SU-DHL-6 (cell line): Measurements from ENCODE around the gene TPO.

Source experiments
- H2AFZ ChIP-seq: fragments of 200-600 bp; sonication (generic); 2 replicates; pipeline ENCODE4 v1.6.1; 2014; ENCODE audit warnings: low read depth, mild to moderate bottlenecking, moderate library complexity, mixed read lengths, antibody characterized with exemption, low read length; ENCODE audit not compliant: severe bottlenecking
- H3F3A ChIP-seq: fragments of 200-600 bp; shearing (Covaris generic); 2 replicates; pipeline ENCODE4 v1.6.0; 2016; ENCODE audit warnings: antibody characterized with exemption, mild to moderate bottlenecking; ENCODE audit not compliant: insufficient read depth
- H3K27ac ChIP-seq: fragments of 200-600 bp; sonication (generic); 2 replicates; pipeline ENCODE4 v1.5.1; 2016; ENCODE audit warnings: low read depth, mild to moderate bottlenecking, low read length, moderate library complexity, mixed read lengths
- H3K27me3 ChIP-seq: fragments of 200-600 bp; sonication (generic), shearing (Covaris generic); 2 replicates; pipeline ENCODE4 v1.6.0; 2014; ENCODE audit warnings: mild to moderate bottlenecking, low read length
- H3K36me3 ChIP-seq: fragments of 200-600 bp; sonication (generic); 2 replicates; pipeline ENCODE4 v1.6.1; 2014; ENCODE audit warnings: mild to moderate bottlenecking, low read length, mixed read lengths
- H3K4me2 ChIP-seq: fragments of 300-600, 200-600 bp; shearing (Covaris generic), sonication (generic); 2 replicates; pipeline ENCODE4 v1.6.0; 2014; ENCODE audit warnings: low read length, low read depth, mild to moderate bottlenecking; ENCODE audit not compliant: poor library complexity, severe bottlenecking
- H3K4me3 ChIP-seq: fragments of 200-600 bp; sonication (generic); 2 replicates; pipeline ENCODE4 v1.5.1; 2014; ENCODE audit warnings: antibody characterized with exemption, low read length, mild to moderate bottlenecking, mixed read lengths; ENCODE audit not compliant: insufficient read depth, poor library complexity, severe bottlenecking
- H3K79me2 ChIP-seq: fragments of 200-600 bp; sonication (generic); 2 replicates; pipeline ENCODE4 v1.6.1; 2014; ENCODE audit warnings: mild to moderate bottlenecking, low read length, moderate library complexity; ENCODE audit not compliant: insufficient read depth
- H3K9ac ChIP-seq: fragments of 200-600 bp; sonication (generic); 2 replicates; pipeline ENCODE4 v1.7.0; 2014; ENCODE audit warnings: mild to moderate bottlenecking, low read length
- H3K9me2 ChIP-seq: fragments of 200-600 bp; sonication (generic); replicated peaks from 2 replicates; pipeline ENCODE4 v1.6.1; 2014; ENCODE audit warnings: low read length; ENCODE audit not compliant: insufficient read depth
- H3K9me3 ChIP-seq: fragments of 200-600 bp; sonication (generic); 2 replicates; pipeline ENCODE4 v1.6.1; 2014; ENCODE audit warnings: low read length, mixed read lengths; ENCODE audit not compliant: insufficient read depth
- H4K20me1 ChIP-seq: fragments of 200-600 bp; sonication (generic); 2 replicates; pipeline ENCODE4 v1.6.1; 2014; ENCODE audit warnings: low read depth, mild to moderate bottlenecking, antibody characterized with exemption, low read length, moderate library complexity, mixed read lengths
- EZH2phosphoT487 ChIP-seq: fragments of 200-600 bp; sonication (generic), shearing (Covaris generic); conservative IDR thresholded peaks from 2 replicates; pipeline ENCODE4 v1.6.1; 2018; ENCODE audit warnings: mild to moderate bottlenecking, antibody characterized with exemption, low read length, moderate library complexity, mixed read lengths
- TF ChIP-seq, protein P1 (sequence below): fragments of 200-600 bp; sonication (generic); IDR thresholded peaks from one replicate; pipeline ENCODE4 v1.5.1; 2017; ENCODE audit warnings: antibody characterized with exemption, mild to moderate bottlenecking, low read length, moderate library complexity; ENCODE audit not compliant: insufficient read depth, poor library complexity, severe bottlenecking

TPO gene

GRCh38 chr2:1484131-1484884 lies 71.0 kb downstream of the TPO start:
- Histone ChIP-seq H3K27me3 (no peaks in the 10 kb centered on the region), H3K36me3 (no peaks in the 10 kb centered on the region), H4K20me1 (no peaks in the 10 kb centered on the region), H3K79me2 (no peaks in the 10 kb centered on the region), H2AFZ (no peak overlapping the region), H3K9me2 (no peaks in the 10 kb centered on the region), H3F3A (no peaks in the 10 kb centered on the region), H3K4me2 (no peak overlapping the region), H3K9me3 (no peaks in the 10 kb centered on the region), H3K27ac (no peak overlapping the region), H3K9ac (no peak overlapping the region), H3K4me3 (no peak overlapping the region)
- TF ChIP-seq, protein P1, sequence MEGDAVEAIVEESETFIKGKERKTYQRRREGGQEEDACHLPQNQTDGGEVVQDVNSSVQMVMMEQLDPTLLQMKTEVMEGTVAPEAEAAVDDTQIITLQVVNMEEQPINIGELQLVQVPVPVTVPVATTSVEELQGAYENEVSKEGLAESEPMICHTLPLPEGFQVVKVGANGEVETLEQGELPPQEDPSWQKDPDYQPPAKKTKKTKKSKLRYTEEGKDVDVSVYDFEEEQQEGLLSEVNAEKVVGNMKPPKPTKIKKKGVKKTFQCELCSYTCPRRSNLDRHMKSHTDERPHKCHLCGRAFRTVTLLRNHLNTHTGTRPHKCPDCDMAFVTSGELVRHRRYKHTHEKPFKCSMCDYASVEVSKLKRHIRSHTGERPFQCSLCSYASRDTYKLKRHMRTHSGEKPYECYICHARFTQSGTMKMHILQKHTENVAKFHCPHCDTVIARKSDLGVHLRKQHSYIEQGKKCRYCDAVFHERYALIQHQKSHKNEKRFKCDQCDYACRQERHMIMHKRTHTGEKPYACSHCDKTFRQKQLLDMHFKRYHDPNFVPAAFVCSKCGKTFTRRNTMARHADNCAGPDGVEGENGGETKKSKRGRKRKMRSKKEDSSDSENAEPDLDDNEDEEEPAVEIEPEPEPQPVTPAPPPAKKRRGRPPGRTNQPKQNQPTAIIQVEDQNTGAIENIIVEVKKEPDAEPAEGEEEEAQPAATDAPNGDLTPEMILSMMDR: no peak
- TF ChIP-seq EZH2phosphoT487: no peak

DNA sequence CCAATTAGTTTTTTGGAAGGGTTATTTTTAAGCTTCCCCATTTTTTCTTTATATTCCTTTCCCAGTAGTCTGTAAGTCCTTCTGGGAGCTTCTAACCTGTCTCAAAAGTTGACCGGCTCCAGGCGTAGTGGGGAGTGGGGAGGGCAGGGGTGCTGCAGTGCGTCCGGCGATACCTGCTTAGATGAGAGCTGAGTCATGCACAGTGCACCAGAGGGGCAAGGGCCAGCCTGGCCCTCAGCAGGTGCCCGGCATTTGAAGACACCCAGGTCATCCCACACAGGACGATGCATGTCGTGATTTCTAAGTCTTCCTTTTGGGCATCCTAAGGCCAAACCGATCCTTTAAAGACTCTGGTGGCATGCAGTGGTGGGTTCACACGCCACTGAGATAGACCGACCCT lies 73.4 kb downstream of the TPO start:
- H3K79me2 ChIP-seq: no peaks in the 10 kb centered on the region
- TF ChIP-seq, protein P1: no peak
- no peak for TF ChIP-seq EZH2phosphoT487
- no peaks in the 10 kb centered on the region for H3K9me2 ChIP-seq

DNA sequence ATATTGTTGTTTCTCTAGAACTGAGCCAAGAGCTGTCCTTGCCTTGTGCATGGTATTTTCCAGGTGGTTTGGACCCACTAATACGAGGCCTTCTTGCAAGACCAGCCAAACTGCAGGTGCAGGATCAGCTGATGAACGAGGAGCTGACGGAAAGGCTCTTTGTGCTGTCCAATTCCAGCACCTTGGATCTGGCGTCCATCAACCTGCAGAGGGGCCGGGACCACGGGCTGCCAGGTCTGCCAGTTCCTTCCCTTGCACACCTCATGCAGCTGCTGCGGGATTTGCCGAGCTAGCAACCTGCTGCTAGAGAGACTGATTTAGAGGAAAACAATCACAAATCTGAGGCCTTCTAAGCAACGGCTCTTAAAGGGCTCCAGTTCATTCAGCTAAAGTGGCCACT lies 74.5 kb downstream of the TPO start:
- no peaks in the 10 kb centered on the region for H3K79me2 ChIP-seq
- H4K20me1 ChIP-seq: no peaks in the 10 kb centered on the region
- no peaks in the 10 kb centered on the region for H3F3A ChIP-seq
- no peak overlapping the region for H2AFZ ChIP-seq
- no peak overlapping the region for H3K4me2 ChIP-seq
- no peaks in the 10 kb centered on the region for H3K9me3 ChIP-seq
- no peak overlapping the region for H3K9ac ChIP-seq
- no peaks in the 10 kb centered on the region for H3K27me3 ChIP-seq
- no peaks in the 10 kb centered on the region for H3K36me3 ChIP-seq
- no peaks in the 10 kb centered on the region for H3K9me2 ChIP-seq
- H3K27ac ChIP-seq: no peak overlapping the region
- TF ChIP-seq, protein P1: no peak
- TF ChIP-seq EZH2phosphoT487: no peak
- no peak overlapping the region for H3K4me3 ChIP-seq

More for the DNA sequence above, 73.4 kb downstream of the TPO start:
- H3K4me2 ChIP-seq: no peak overlapping the region
- H3K9me3 ChIP-seq: no peaks in the 10 kb centered on the region
- H3F3A ChIP-seq: no peaks in the 10 kb centered on the region
- H3K36me3 ChIP-seq: no peaks in the 10 kb centered on the region
- H3K9ac ChIP-seq: no peak overlapping the region
- no peaks in the 10 kb centered on the region for H3K27me3 ChIP-seq
- H2AFZ ChIP-seq: no peak overlapping the region
- H4K20me1 ChIP-seq: no peaks in the 10 kb centered on the region
- H3K27ac ChIP-seq: no peak overlapping the region
- H3K4me3 ChIP-seq: no peak overlapping the region
